IMR-90 (cell line): ENCODE measurements around the gene MRPL20. TPM values are rescaled to one million over a fixed set of nuclear protein-coding genes. Genes with fewer than 3 reads are reported as not detected.

Source experiments
- ATAC-seq: fragments of 200-7000 bp; cut with Tn5 transposase; 2 replicates; pipeline ENCODE4 v1.9.1; 2020; ENCODE audit warnings: low read depth, mild to moderate bottlenecking, moderate library complexity
- BruUV-seq: library from RNA; stranded (reverse); fragments of 400-500 nt; replicated peaks from 2 replicates; lab custom pipeline; 2021; lab: Mats Ljungman, UMichigan
- CTCF ChIA-PET: fragments of 300-600 bp; formaldehyde crosslinking; extraction: SDS; loops from one replicate; lab custom pipeline; 2021; ENCODE audit warnings: antibody characterized with exemption; lab: Yijun Ruan, JAX
- POLR2A ChIA-PET: fragments of 300-600 bp; sonication (Branson Sonifier 250); formaldehyde crosslinking; loops from one replicate; lab custom pipeline; 2022; ENCODE audit warnings: antibody characterized with exemption; ENCODE audit not compliant: unreplicated experiment; lab: Charles Lee
- DNase-seq: peaks from one replicate; pipeline ENCODE4 v3.0.0; 2013
- H2AFZ ChIP-seq: replicated peaks from 2 replicates; pipeline ENCODE3; 2013; ENCODE audit warnings: low read length, mild to moderate bottlenecking; ENCODE audit not compliant: poor library complexity
- H2AK5ac ChIP-seq: 2 replicates; pipeline ENCODE4 v1.6.1; 2013; ENCODE audit warnings: low read depth, low read length, inconsistent platforms
- H2AK9ac ChIP-seq: replicated peaks from 2 replicates; pipeline ENCODE3; 2013; ENCODE audit warnings: mild to moderate bottlenecking, low read depth, low read length, moderate library complexity; ENCODE audit not compliant: poor library complexity
- H2BK120ac ChIP-seq: 2 replicates; pipeline ENCODE4 v1.6.1; 2013; ENCODE audit warnings: low read depth, low read length, inconsistent platforms
- H2BK15ac ChIP-seq: 3 replicates; pipeline ENCODE4 v1.6.1; 2013; ENCODE audit warnings: low read depth, low read length, inconsistent platforms
- H2BK20ac ChIP-seq: 2 replicates; pipeline ENCODE4 v1.6.1; 2013; ENCODE audit warnings: low read depth, mild to moderate bottlenecking, inconsistent platforms, low read length, moderate library complexity
- H2BK5ac ChIP-seq: 2 replicates; pipeline ENCODE4 v1.6.1; 2013; ENCODE audit warnings: mild to moderate bottlenecking, low read depth, low read length, inconsistent platforms; ENCODE audit not compliant: poor library complexity, severe bottlenecking
- H3K14ac ChIP-seq: replicated peaks from 2 replicates; pipeline ENCODE4 v1.6.1; 2013; ENCODE audit warnings: low read depth, low read length, inconsistent platforms
- H3K18ac ChIP-seq: 2 replicates; pipeline ENCODE4 v1.6.1; 2013; ENCODE audit warnings: low read depth, low read length, control low read depth
- H3K23ac ChIP-seq: 2 replicates; pipeline ENCODE4 v1.6.1; 2013; ENCODE audit warnings: low read depth, low read length, inconsistent platforms
- H3K27ac ChIP-seq: 2 replicates; pipeline ENCODE4 v1.5.1; 2013; ENCODE audit warnings: mild to moderate bottlenecking, control low read depth, low read length; ENCODE audit not compliant: insufficient read depth
- H3K27me3 ChIP-seq: 2 replicates; pipeline ENCODE4 v1.6.1; 2013; ENCODE audit warnings: low read length; ENCODE audit not compliant: control insufficient read depth, insufficient read depth
- H3K36me3 ChIP-seq: 2 replicates; pipeline ENCODE4 v1.6.1; 2013; ENCODE audit warnings: low read length, mixed read lengths; ENCODE audit not compliant: control insufficient read depth, insufficient read depth
- H3K4ac ChIP-seq: 2 replicates; pipeline ENCODE4 v1.6.1; 2013; ENCODE audit warnings: low read depth, low read length, inconsistent platforms
- H3K4me1 ChIP-seq: 2 replicates; pipeline ENCODE4 v1.6.1; 2013; ENCODE audit warnings: low read length, mixed read lengths; ENCODE audit not compliant: control insufficient read depth, insufficient read depth
- H3K4me2 ChIP-seq: 2 replicates; pipeline ENCODE4 v1.6.1; 2013; ENCODE audit warnings: low read depth, mild to moderate bottlenecking, control low read depth, low read length, moderate library complexity
- H3K4me3 ChIP-seq: 2 replicates; pipeline ENCODE4 v1.5.1; 2013; ENCODE audit warnings: low read depth, mild to moderate bottlenecking, control low read depth, low read length, moderate library complexity; ENCODE audit not compliant: insufficient read depth
- H3K56ac ChIP-seq: 2 replicates; pipeline ENCODE4 v1.6.1; 2013; ENCODE audit warnings: low read length, inconsistent platforms; ENCODE audit not compliant: insufficient read depth; ENCODE audit errors: extremely low read depth
- H3K79me1 ChIP-seq, 2 experiments: 2 replicates each; pipeline ENCODE4 v1.6.1; 2013; ENCODE audit warnings: low read length in 2 of 2, inconsistent platforms in 1 of 2, low read depth in 1 of 2
- H3K9ac ChIP-seq: 2 replicates; pipeline ENCODE4 v1.6.1; 2013; ENCODE audit warnings: low read depth, low read length, control low read depth
- H3K9me1 ChIP-seq: 2 replicates; pipeline ENCODE4 v1.6.1; 2013; ENCODE audit warnings: low read length, inconsistent platforms; ENCODE audit not compliant: insufficient read depth
- H3K9me3 ChIP-seq: 2 replicates; pipeline ENCODE4 v1.6.1; 2013; ENCODE audit warnings: low read length; ENCODE audit not compliant: control insufficient read depth, insufficient read depth
- H4K20me1 ChIP-seq: 2 replicates; pipeline ENCODE4 v1.6.1; 2013; ENCODE audit warnings: low read length, inconsistent platforms; ENCODE audit not compliant: insufficient read depth
- H4K5ac ChIP-seq: 2 replicates; pipeline ENCODE4 v1.6.1; 2013; ENCODE audit warnings: mild to moderate bottlenecking, low read depth, low read length, control low read depth
- H4K8ac ChIP-seq, 2 experiments: 2 replicates each; pipeline ENCODE4 v1.6.1; 2013; ENCODE audit warnings: low read depth in 2 of 2, low read length in 2 of 2, control low read depth in 1 of 2, inconsistent platforms in 1 of 2
- H4K91ac ChIP-seq: 2 replicates; pipeline ENCODE4 v1.6.1; 2013; ENCODE audit warnings: low read depth, low read length, inconsistent platforms; ENCODE audit not compliant: insufficient read depth
- BHLHE40 ChIP-seq: fragments of 150-350 bp; IDR thresholded peaks from 2 replicates; pipeline ENCODE4 v1.6.1; 2016; ENCODE audit warnings: mild to moderate bottlenecking, low read depth, low read length
- CEBPB ChIP-seq: IDR thresholded peaks from 2 replicates; pipeline ENCODE4 v1.6.1; 2012; ENCODE audit warnings: low read depth, low read length, improper control_type of control experiment
- CHD1 ChIP-seq: IDR thresholded peaks from 2 replicates; pipeline ENCODE4 v1.6.1; 2012; ENCODE audit warnings: low read depth, low read length, improper control_type of control experiment
- FOS ChIP-seq: fragments of 150-350 bp; IDR thresholded peaks from 2 replicates; pipeline ENCODE4 v1.6.1; 2016; ENCODE audit warnings: low read depth, low read length
- MAFK ChIP-seq: IDR thresholded peaks from 2 replicates; pipeline ENCODE4 v1.6.1; 2012; ENCODE audit warnings: low read depth, low read length, improper control_type of control experiment
- MAZ ChIP-seq: IDR thresholded peaks from 2 replicates; pipeline ENCODE4 v1.6.1; 2012; ENCODE audit warnings: low read depth, mild to moderate bottlenecking, low read length, improper control_type of control experiment, moderate library complexity, borderline replicate concordance
- MXI1 ChIP-seq: IDR thresholded peaks from 2 replicates; pipeline ENCODE4 v1.6.1; 2012; ENCODE audit warnings: low read depth, mild to moderate bottlenecking, low read length, moderate library complexity, borderline replicate concordance
- NFE2L2 ChIP-seq: fragments of 150-350 bp; IDR thresholded peaks from 2 replicates; pipeline ENCODE4 v1.6.1; 2016; ENCODE audit warnings: low read depth, mild to moderate bottlenecking, low read length
- POLR2A ChIP-seq: IDR thresholded peaks from 2 replicates; pipeline ENCODE4 v1.6.1; 2012; ENCODE audit warnings: mild to moderate bottlenecking, low read depth, low read length
- RAD21 ChIP-seq: IDR thresholded peaks from 2 replicates; pipeline ENCODE4 v1.6.1; 2012; ENCODE audit warnings: low read length, improper control_type of control experiment
- RCOR1 ChIP-seq: IDR thresholded peaks from 2 replicates; pipeline ENCODE4 v1.6.1; 2012; ENCODE audit warnings: mild to moderate bottlenecking, low read length, improper control_type of control experiment; ENCODE audit not compliant: insufficient replicate concordance
- RFX5 ChIP-seq: IDR thresholded peaks from 2 replicates; pipeline ENCODE4 v1.8.0; 2012; ENCODE audit warnings: low read depth, mild to moderate bottlenecking, low read length, moderate library complexity
- SMC3 ChIP-seq: fragments of 150-350 bp; IDR thresholded peaks from 2 replicates; pipeline ENCODE4 v1.6.1; 2016; ENCODE audit warnings: low read depth, mild to moderate bottlenecking, antibody characterized with exemption, low read length, moderate library complexity
- WGBS, 2 experiments: methylation state at CpG; one replicate each; pipeline versions ENCODE4 v1.1.5 to v1.1.7; 2013; ENCODE audit warnings: missing lambda C conversion rate in 2 of 2; ENCODE audit not compliant: insufficient read length in 1 of 2; ENCODE audit errors: extremely low coverage in 2 of 2; 5-methylcytosine and 5-hydroxymethylcytosine counted together
- dilution Hi-C: fragments of 300-500 bp; cut with HindIII; formaldehyde crosslinking; loops from one replicate; pipeline ENCODE4 v1.14.3; 2018; ENCODE audit warnings: low sequenced_read_pairs; ENCODE audit not compliant: unreplicated experiment
- in situ Hi-C: fragments of 300-500 bp; cut with MboI; formaldehyde crosslinking; loops from 3 replicates; pipeline ENCODE4 v1.14.3; 2019; ENCODE audit warnings: low sequenced_read_pairs, inconsistent platforms, mixed read lengths
- intact Hi-C: fragments of 100-400 bp; cut with micrococcal nuclease; formaldehyde crosslinking; loops from 2 replicates; pipeline ENCODE4 v1.10.0; 2022
- polyA plus RNA-seq, 3 experiments: library from polyadenylated mRNA; depleted of rRNA; stranded (reverse); fragments of >200 nt; gene quantifications; 2 replicates each; pipeline ENCODE4 v1.2.3, GENCODE V29; 2012; ENCODE audit warnings: low replicate concordance in 1 of 3
- total RNA-seq: library from RNA; depleted of rRNA; stranded (reverse); fragments of >200 nt; gene quantifications from 2 replicates; pipeline ENCODE4 v1.2.3, GENCODE V29; 2012
- TF ChIP-seq, protein P1 (sequence below): conservative IDR thresholded peaks from 2 replicates; pipeline ENCODE4 v1.5.1; 2012; ENCODE audit warnings: mild to moderate bottlenecking, low read depth, low read length, improper control_type of control experiment
- TF ChIP-seq, protein P2 (sequence below): fragments of 150-350 bp; IDR thresholded peaks from 2 replicates; pipeline ENCODE4 v1.6.1; 2017; ENCODE audit warnings: mild to moderate bottlenecking, antibody characterized with exemption, low read length, low read depth
- TF ChIP-seq, protein P3 (sequence below): fragments of 150-350 bp; IDR thresholded peaks from 2 replicates; pipeline ENCODE4 v1.6.1; 2016; ENCODE audit warnings: low read depth, mild to moderate bottlenecking, low read length, moderate library complexity, borderline replicate concordance

The MRPL20 gene
- total and polyA plus RNA-seq, 2 of the 4 experiments (the other 2 are of a cell fraction), result 141 to 157 TPM

- TF ChIP-seq POLR2A, result no peak
- TF ChIP-seq RAD21, result no peak
- TF ChIP-seq, protein P1, sequence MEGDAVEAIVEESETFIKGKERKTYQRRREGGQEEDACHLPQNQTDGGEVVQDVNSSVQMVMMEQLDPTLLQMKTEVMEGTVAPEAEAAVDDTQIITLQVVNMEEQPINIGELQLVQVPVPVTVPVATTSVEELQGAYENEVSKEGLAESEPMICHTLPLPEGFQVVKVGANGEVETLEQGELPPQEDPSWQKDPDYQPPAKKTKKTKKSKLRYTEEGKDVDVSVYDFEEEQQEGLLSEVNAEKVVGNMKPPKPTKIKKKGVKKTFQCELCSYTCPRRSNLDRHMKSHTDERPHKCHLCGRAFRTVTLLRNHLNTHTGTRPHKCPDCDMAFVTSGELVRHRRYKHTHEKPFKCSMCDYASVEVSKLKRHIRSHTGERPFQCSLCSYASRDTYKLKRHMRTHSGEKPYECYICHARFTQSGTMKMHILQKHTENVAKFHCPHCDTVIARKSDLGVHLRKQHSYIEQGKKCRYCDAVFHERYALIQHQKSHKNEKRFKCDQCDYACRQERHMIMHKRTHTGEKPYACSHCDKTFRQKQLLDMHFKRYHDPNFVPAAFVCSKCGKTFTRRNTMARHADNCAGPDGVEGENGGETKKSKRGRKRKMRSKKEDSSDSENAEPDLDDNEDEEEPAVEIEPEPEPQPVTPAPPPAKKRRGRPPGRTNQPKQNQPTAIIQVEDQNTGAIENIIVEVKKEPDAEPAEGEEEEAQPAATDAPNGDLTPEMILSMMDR, result no peak
- no peak for TF ChIP-seq CHD1
- TF ChIP-seq BHLHE40, result no peak
- TF ChIP-seq MAZ, result no peak
- TF ChIP-seq SMC3, result no peak
- TF ChIP-seq RFX5, result no peak
- TF ChIP-seq CEBPB, result no peak
- TF ChIP-seq, protein P2, sequence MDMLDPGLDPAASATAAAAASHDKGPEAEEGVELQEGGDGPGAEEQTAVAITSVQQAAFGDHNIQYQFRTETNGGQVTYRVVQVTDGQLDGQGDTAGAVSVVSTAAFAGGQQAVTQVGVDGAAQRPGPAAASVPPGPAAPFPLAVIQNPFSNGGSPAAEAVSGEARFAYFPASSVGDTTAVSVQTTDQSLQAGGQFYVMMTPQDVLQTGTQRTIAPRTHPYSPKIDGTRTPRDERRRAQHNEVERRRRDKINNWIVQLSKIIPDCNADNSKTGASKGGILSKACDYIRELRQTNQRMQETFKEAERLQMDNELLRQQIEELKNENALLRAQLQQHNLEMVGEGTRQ, result no peak
- TF ChIP-seq MXI1, result no peak
- no peak for TF ChIP-seq MAFK
- TF ChIP-seq NFE2L2, result no peak
- TF ChIP-seq FOS, result no peak
- no peak for TF ChIP-seq RCOR1
- TF ChIP-seq, protein P3, sequence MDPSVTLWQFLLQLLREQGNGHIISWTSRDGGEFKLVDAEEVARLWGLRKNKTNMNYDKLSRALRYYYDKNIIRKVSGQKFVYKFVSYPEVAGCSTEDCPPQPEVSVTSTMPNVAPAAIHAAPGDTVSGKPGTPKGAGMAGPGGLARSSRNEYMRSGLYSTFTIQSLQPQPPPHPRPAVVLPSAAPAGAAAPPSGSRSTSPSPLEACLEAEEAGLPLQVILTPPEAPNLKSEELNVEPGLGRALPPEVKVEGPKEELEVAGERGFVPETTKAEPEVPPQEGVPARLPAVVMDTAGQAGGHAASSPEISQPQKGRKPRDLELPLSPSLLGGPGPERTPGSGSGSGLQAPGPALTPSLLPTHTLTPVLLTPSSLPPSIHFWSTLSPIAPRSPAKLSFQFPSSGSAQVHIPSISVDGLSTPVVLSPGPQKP, result no peak
- intact Hi-C loops, result no loop called here
- ATAC-seq, result no peak
Measured at GRCh38 chr1:1393014-1393413, 14.1 kb downstream of the MRPL20 start.

More at GRCh38 chr1:1393014-1393413, 14.1 kb downstream of the MRPL20 start:
- Histone ChIP-seq H3K4me1 (peaks cover 4% of the 10 kb centered on the region; the same call in 1 of the 2 replicates), H4K8ac (no peak overlapping the region), H3K27ac (no peak overlapping the region), H2BK15ac (no peak overlapping the region), H3K18ac (no peak overlapping the region), H3K9me3 (no peaks in the 10 kb centered on the region), H3K14ac (no peak overlapping the region), H2BK120ac (no peak overlapping the region), H3K36me3 (peaks cover 69% of the 10 kb centered on the region), H2BK20ac (no peak overlapping the region), H3K23ac (no peak overlapping the region), H3K27me3 (no peaks in the 10 kb centered on the region), H3K79me1 (peaks cover 17 to 54% of the 10 kb centered on the region in 2 experiments), H3K56ac (no peak overlapping the region), H3K4ac (no peak overlapping the region), H4K20me1 (peaks cover 26% of the 10 kb centered on the region; the same call in 1 of the 2 replicates), H3K4me3 (no peak overlapping the region), H2AFZ (no peak overlapping the region), H2AK9ac (no peak overlapping the region), H3K9me1 (no peaks in the 10 kb centered on the region), H2BK5ac (no peak overlapping the region), H2AK5ac (no peak overlapping the region), H3K9ac (no peak overlapping the region), H4K5ac (no peak overlapping the region), H4K91ac (no peak overlapping the region), H3K4me2 (no peak overlapping the region)
- dilution Hi-C loops, result no loop called here
- in situ Hi-C loops, result no loop called here
- WGBS, 2 experiments, result 60% methylated on average over 1 of the region's 4 CpGs; no CpG with 5 or more reads in 1 of the 2 experiments
- no peak for DNase-seq
- CTCF ChIA-PET, result no interaction called here
- POLR2A ChIA-PET, result no interaction called here
- BruUV-seq, result no TSS peak
